Measurements from ENCODE around the gene DACH1. TPM values are rescaled to one million over a fixed set of nuclear protein-coding genes. Genes with fewer than 3 reads are reported as not detected.

Gene DACH1
- total RNA-seq, 1 experiment from 2014 or later = not detected

- no peak for DNase-seq (ENCODE audit: low read depth)
- in situ Hi-C loops (cut with HindIII; ENCODE audit: low pct_unique_long_range_greater_than_20kb, low sequenced_read_pairs) = no loop called here
Measured at GRCh38 chr13:71681901-71682613, 184.9 kb downstream of the DACH1 start.

GRCh38 chr13:71677124-71677523 is 189.9 kb downstream of the DACH1 start:
- DNase-seq (ENCODE audit: low read depth) = no peak
- in situ Hi-C loops (cut with HindIII; ENCODE audit: low pct_unique_long_range_greater_than_20kb, low sequenced_read_pairs) = no loop called here

GRCh38 chr13:71672512-71672911 is 194.5 kb downstream of the DACH1 start:
- in situ Hi-C loops (cut with HindIII; ENCODE audit: low pct_unique_long_range_greater_than_20kb, low sequenced_read_pairs) = no loop called here
- no peak for DNase-seq (ENCODE audit: low read depth)

GRCh38 chr13:71663431-71663830 is 203.6 kb downstream of the DACH1 start:
- in situ Hi-C loops (cut with HindIII; ENCODE audit: low pct_unique_long_range_greater_than_20kb, low sequenced_read_pairs) = no loop called here
- DNase-seq (ENCODE audit: low read depth) = no peak

- DNase-seq (ENCODE audit: low read depth) = no peak
- in situ Hi-C loops (cut with HindIII; ENCODE audit: low pct_unique_long_range_greater_than_20kb, low sequenced_read_pairs) = no loop called here
Measured at GRCh38 chr13:71661921-71662320, 205.1 kb downstream of the DACH1 start.

GRCh38 chr13:71659404-71659803 is 207.6 kb downstream of the DACH1 start:
- in situ Hi-C loops (cut with HindIII; ENCODE audit: low pct_unique_long_range_greater_than_20kb, low sequenced_read_pairs) = no loop called here
- no peak for DNase-seq (ENCODE audit: low read depth)

GRCh38 chr13:71645467-71645866 is 221.5 kb downstream of the DACH1 start:
- in situ Hi-C loops (cut with HindIII; ENCODE audit: low pct_unique_long_range_greater_than_20kb, low sequenced_read_pairs) = no loop called here

GRCh38 chr13:71644579-71644978 is 222.4 kb downstream of the DACH1 start:
- no peak for DNase-seq (ENCODE audit: low read depth)
- in situ Hi-C loops (cut with HindIII; ENCODE audit: low pct_unique_long_range_greater_than_20kb, low sequenced_read_pairs) = no loop called here

More at GRCh38 chr13:71645467-71645866, 221.5 kb downstream of the DACH1 start:
- no peak for DNase-seq (ENCODE audit: low read depth)

- DNase-seq (ENCODE audit: low read depth) = no peak
- in situ Hi-C loops (cut with HindIII; ENCODE audit: low pct_unique_long_range_greater_than_20kb, low sequenced_read_pairs) = no loop called here
Measured at GRCh38 chr13:71643448-71643860, 223.6 kb downstream of the DACH1 start.

- in situ Hi-C loops (cut with HindIII; ENCODE audit: low pct_unique_long_range_greater_than_20kb, low sequenced_read_pairs) = no loop called here
- DNase-seq (ENCODE audit: low read depth) = no peak
Measured at GRCh38 chr13:71638751-71639150, 228.3 kb downstream of the DACH1 start.

GRCh38 chr13:71634602-71635443 is 232.2 kb downstream of the DACH1 start:
- in situ Hi-C loops (cut with HindIII; ENCODE audit: low pct_unique_long_range_greater_than_20kb, low sequenced_read_pairs) = no loop called here
- no peak for DNase-seq (ENCODE audit: low read depth)

GRCh38 chr13:71634182-71634581 is 232.8 kb downstream of the DACH1 start:
- in situ Hi-C loops (cut with HindIII; ENCODE audit: low pct_unique_long_range_greater_than_20kb, low sequenced_read_pairs) = no loop called here
- DNase-seq (ENCODE audit: low read depth) = no peak

GRCh38 chr13:71632721-71633120 is 234.3 kb downstream of the DACH1 start:
- DNase-seq (ENCODE audit: low read depth) = no peak
- in situ Hi-C loops (cut with HindIII; ENCODE audit: low pct_unique_long_range_greater_than_20kb, low sequenced_read_pairs) = no loop called here

GRCh38 chr13:71632206-71632605 is 234.8 kb downstream of the DACH1 start:
- no peak for DNase-seq (ENCODE audit: low read depth)
- in situ Hi-C loops (cut with HindIII; ENCODE audit: low pct_unique_long_range_greater_than_20kb, low sequenced_read_pairs) = no loop called here

GRCh38 chr13:71629167-71629566 is 237.8 kb downstream of the DACH1 start:
- in situ Hi-C loops (cut with HindIII; ENCODE audit: low pct_unique_long_range_greater_than_20kb, low sequenced_read_pairs) = no loop called here
- DNase-seq (ENCODE audit: low read depth) = no peak

GRCh38 chr13:71626421-71627117 is 240.4 kb downstream of the DACH1 start:
- in situ Hi-C loops (cut with HindIII; ENCODE audit: low pct_unique_long_range_greater_than_20kb, low sequenced_read_pairs) = no loop called here
- DNase-seq (ENCODE audit: low read depth) = no peak

- DNase-seq (ENCODE audit: low read depth) = no peak
- in situ Hi-C loops (cut with HindIII; ENCODE audit: low pct_unique_long_range_greater_than_20kb, low sequenced_read_pairs) = no loop called here
Measured at GRCh38 chr13:71625694-71626093, 241.3 kb downstream of the DACH1 start.

GRCh38 chr13:71624653-71625600 is 242.1 kb downstream of the DACH1 start:
- in situ Hi-C loops (cut with HindIII; ENCODE audit: low pct_unique_long_range_greater_than_20kb, low sequenced_read_pairs) = no loop called here
- DNase-seq (ENCODE audit: low read depth) = no peak

Data from Caki2 (cell line).